Sigmoid colon (tissue), 4 donors: ENCODE results near the gene CD180.

Experiments used
- POLR2AphosphoS5 ChIP-seq, 4 donors: sonication (generic); formaldehyde crosslinking; IDR thresholded peaks; one replicate each; pipeline ENCODE4 v1.6.1; 2017; ENCODE audit warnings: antibody characterized with exemption in 4 of 4
- TF ChIP-seq, protein P1 (sequence below), 4 experiments: fragments of 450-650 bp in 3 of 4; fragments of 200-600 bp in 1 of 4; IDR thresholded peaks; one replicate each; pipeline ENCODE4 v1.5.1; 2016 to 2019; ENCODE audit warnings: antibody characterized with exemption in 4 of 4, mild to moderate bottlenecking in 3 of 4, moderate library complexity in 2 of 4

DNA sequence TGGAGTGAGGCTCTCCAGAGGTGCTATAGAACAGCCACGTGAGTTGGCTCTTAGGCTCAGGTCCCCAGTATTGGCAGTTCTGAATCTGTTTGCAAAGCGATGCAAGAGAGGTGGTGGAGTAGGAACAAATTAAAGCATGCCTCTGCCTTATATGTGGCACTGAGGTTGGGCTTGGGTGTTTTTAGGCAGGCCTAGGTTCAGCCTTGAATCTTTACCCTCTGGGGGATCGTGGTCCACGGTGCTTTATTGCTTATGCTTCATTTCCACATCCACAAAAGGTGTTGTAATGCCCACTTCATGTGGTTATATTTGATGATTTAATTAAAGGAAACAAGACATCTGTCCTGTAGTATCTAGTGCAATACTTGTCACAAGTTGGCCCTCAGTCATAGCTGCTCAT is 56.2 kb downstream of the CD180 start:
- TF ChIP-seq, protein P1, sequence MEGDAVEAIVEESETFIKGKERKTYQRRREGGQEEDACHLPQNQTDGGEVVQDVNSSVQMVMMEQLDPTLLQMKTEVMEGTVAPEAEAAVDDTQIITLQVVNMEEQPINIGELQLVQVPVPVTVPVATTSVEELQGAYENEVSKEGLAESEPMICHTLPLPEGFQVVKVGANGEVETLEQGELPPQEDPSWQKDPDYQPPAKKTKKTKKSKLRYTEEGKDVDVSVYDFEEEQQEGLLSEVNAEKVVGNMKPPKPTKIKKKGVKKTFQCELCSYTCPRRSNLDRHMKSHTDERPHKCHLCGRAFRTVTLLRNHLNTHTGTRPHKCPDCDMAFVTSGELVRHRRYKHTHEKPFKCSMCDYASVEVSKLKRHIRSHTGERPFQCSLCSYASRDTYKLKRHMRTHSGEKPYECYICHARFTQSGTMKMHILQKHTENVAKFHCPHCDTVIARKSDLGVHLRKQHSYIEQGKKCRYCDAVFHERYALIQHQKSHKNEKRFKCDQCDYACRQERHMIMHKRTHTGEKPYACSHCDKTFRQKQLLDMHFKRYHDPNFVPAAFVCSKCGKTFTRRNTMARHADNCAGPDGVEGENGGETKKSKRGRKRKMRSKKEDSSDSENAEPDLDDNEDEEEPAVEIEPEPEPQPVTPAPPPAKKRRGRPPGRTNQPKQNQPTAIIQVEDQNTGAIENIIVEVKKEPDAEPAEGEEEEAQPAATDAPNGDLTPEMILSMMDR (IDR thresholded peaks at IDR 0.05), result no peak
- TF ChIP-seq POLR2AphosphoS5 (IDR thresholded peaks at IDR 0.05), result no peak
